Neural cell (in vitro differentiated cells): Measurements from ENCODE around the gene GOLGA8N. TPM values are rescaled to one million over a fixed set of nuclear protein-coding genes. Genes with fewer than 3 reads are reported as not detected.

Source experiments
- H2AFZ ChIP-seq: fragments of 200-600, 300-800 bp; sonication (generic), shearing (Covaris generic); 2 replicates; pipeline ENCODE4 v1.6.0; 2014; ENCODE audit warnings: low read depth, mild to moderate bottlenecking, antibody characterized with exemption, low read length, moderate library complexity
- H3F3A ChIP-seq: fragments of 200-600 bp; shearing (Covaris generic); 2 replicates; pipeline ENCODE4 v1.6.1; 2016; ENCODE audit warnings: mild to moderate bottlenecking, moderate library complexity, mixed read lengths, antibody characterized with exemption, low read length; ENCODE audit not compliant: insufficient read depth, poor library complexity, severe bottlenecking
- H3K27ac ChIP-seq: fragments of 200-600, 300-800 bp; sonication (generic), shearing (Covaris generic); 2 replicates; pipeline ENCODE4 v1.5.1; 2014; ENCODE audit warnings: mild to moderate bottlenecking, low read length, moderate library complexity
- H3K27me3 ChIP-seq: fragments of 300-800, 200-600 bp; sonication (generic), shearing (Covaris generic); 2 replicates; pipeline ENCODE4 v1.6.0; 2014; ENCODE audit warnings: mild to moderate bottlenecking, low read depth, low read length, moderate library complexity; ENCODE audit not compliant: insufficient read depth
- H3K36me3 ChIP-seq: fragments of 300-800, 200-600 bp; sonication (generic), shearing (Covaris generic); 2 replicates; pipeline ENCODE4 v1.5.1; 2014; ENCODE audit warnings: mild to moderate bottlenecking, antibody characterized with exemption, low read length, moderate library complexity; ENCODE audit not compliant: insufficient read depth
- H3K4me2 ChIP-seq: fragments of 300-800, 200-600 bp; sonication (generic), shearing (Covaris generic); 2 replicates; pipeline ENCODE4 v1.6.0; 2014; ENCODE audit warnings: mild to moderate bottlenecking, low read length
- H3K4me3 ChIP-seq: fragments of 300-800, 200-600 bp; sonication (generic), shearing (Covaris generic); 2 replicates; pipeline ENCODE4 v1.5.1; 2014; ENCODE audit warnings: mild to moderate bottlenecking, low read length, moderate library complexity
- H3K79me2 ChIP-seq: fragments of 200-600 bp; shearing (Covaris generic); replicated peaks from 2 replicates; pipeline ENCODE4 v1.6.0; 2014; ENCODE audit warnings: mild to moderate bottlenecking, low read length, moderate library complexity; ENCODE audit not compliant: insufficient read depth
- H3K9ac ChIP-seq: fragments of 300-800, 200-600 bp; sonication (generic), shearing (Covaris generic); 2 replicates; pipeline ENCODE4 v1.6.1; 2016; ENCODE audit warnings: mild to moderate bottlenecking, low read length, mixed read lengths
- H3K9me2 ChIP-seq: fragments of 200-600 bp; shearing (Covaris generic); 2 replicates; pipeline ENCODE4 v1.6.1; 2016; ENCODE audit warnings: mild to moderate bottlenecking, low read length, mixed read lengths; ENCODE audit not compliant: insufficient read depth
- H3K9me3 ChIP-seq: fragments of 200-600, 300-800 bp; sonication (generic), shearing (Covaris generic); 2 replicates; pipeline ENCODE4 v1.6.1; 2016; ENCODE audit warnings: mild to moderate bottlenecking, mixed run types, low read length, moderate library complexity, mixed read lengths
- H4K20me1 ChIP-seq: fragments of 200-600 bp; shearing (Covaris generic); 2 replicates; pipeline ENCODE4 v1.6.1; 2016; ENCODE audit warnings: mild to moderate bottlenecking, mixed run types; ENCODE audit not compliant: insufficient read depth
- CTCF ChIP-seq: fragments of 450-650 bp; IDR thresholded peaks from 2 replicates; pipeline ENCODE4 v1.5.1; 2014; ENCODE audit warnings: antibody characterized with exemption, mild to moderate bottlenecking, moderate library complexity; ENCODE audit not compliant: poor library complexity, severe bottlenecking
- EP300 ChIP-seq: fragments of 450-650 bp; conservative IDR thresholded peaks from 2 replicates; pipeline ENCODE4 v1.6.1; 2014; ENCODE audit warnings: antibody characterized with exemption, mild to moderate bottlenecking, moderate library complexity; ENCODE audit not compliant: poor library complexity, severe bottlenecking
- EZH2 ChIP-seq: fragments of 200-600, 300-800 bp; shearing (Covaris generic), sonication (generic); IDR thresholded peaks from 2 replicates; pipeline ENCODE4 v1.6.1; 2014; ENCODE audit warnings: antibody characterized with exemption, low read length, borderline replicate concordance, mild to moderate bottlenecking; ENCODE audit not compliant: insufficient read depth, poor library complexity, severe bottlenecking
- MXI1 ChIP-seq: fragments of 450-650 bp; conservative IDR thresholded peaks from 2 replicates; pipeline ENCODE4 v1.6.1; 2014; ENCODE audit warnings: antibody characterized with exemption, mild to moderate bottlenecking; ENCODE audit not compliant: poor library complexity, severe bottlenecking
- POLR2AphosphoS5 ChIP-seq: IDR thresholded peaks from 2 replicates; pipeline ENCODE4 v1.6.1; 2012
- RAD21 ChIP-seq: fragments of 450-650 bp; conservative IDR thresholded peaks from 2 replicates; pipeline ENCODE4 v1.6.1; 2014; ENCODE audit warnings: antibody characterized with exemption, mild to moderate bottlenecking, moderate library complexity
- REST ChIP-seq: IDR thresholded peaks from 2 replicates; pipeline ENCODE4 v1.6.1; 2012; ENCODE audit warnings: borderline replicate concordance
- SMC3 ChIP-seq: fragments of 450-650 bp; conservative IDR thresholded peaks from 2 replicates; pipeline ENCODE4 v1.6.1; 2014; ENCODE audit warnings: antibody characterized with exemption, mild to moderate bottlenecking, moderate library complexity; ENCODE audit not compliant: poor library complexity
- TAF1 ChIP-seq: IDR thresholded peaks from 2 replicates; pipeline ENCODE4 v1.6.1; 2012; ENCODE audit warnings: low read depth
- polyA plus RNA-seq: library from polyadenylated mRNA; depleted of rRNA; stranded (reverse); fragments of >200 nt; gene quantifications from 2 replicates; pipeline ENCODE4 v1.2.3, GENCODE V29; 2014

The GOLGA8N gene
- polyA plus RNA-seq, 1 donor from 2014 or later: 0.61 TPM

- Histone ChIP-seq H3K36me3 (no peaks in the 10 kb centered on the region), H3K4me2 (no peak overlapping the region), H3K9me3 (no peaks in the 10 kb centered on the region), H3K9ac (no peak overlapping the region), H3K9me2 (no peaks in the 10 kb centered on the region), H4K20me1 (no peaks in the 10 kb centered on the region), H3F3A (no peaks in the 10 kb centered on the region), H2AFZ (no peak overlapping the region), H3K4me3 (peak overlapping the region; percentile 61), H3K79me2 (no peaks in the 10 kb centered on the region), H3K27me3 (no peaks in the 10 kb centered on the region), H3K27ac (no peak overlapping the region)
- TF ChIP-seq REST: no peak
- no peak for TF ChIP-seq EP300
- TF ChIP-seq CTCF: no peak
- TF ChIP-seq RAD21: no peak
- no peak for TF ChIP-seq POLR2AphosphoS5
- no peak for TF ChIP-seq TAF1
- TF ChIP-seq EZH2: no peak
- no peak for TF ChIP-seq SMC3
- no peak for TF ChIP-seq MXI1
Observed at GRCh38 chr15:32642667-32643435, 49.6 kb downstream of the GOLGA8N start.

- no peaks in the 10 kb centered on the region for H3K9me3 ChIP-seq
- no peak overlapping the region for H3K27ac ChIP-seq
- no peak overlapping the region for H3K4me2 ChIP-seq
- H3K36me3 ChIP-seq: no peaks in the 10 kb centered on the region
- H3K27me3 ChIP-seq: no peaks in the 10 kb centered on the region
- H3K4me3 ChIP-seq: no peak overlapping the region
- H4K20me1 ChIP-seq: no peaks in the 10 kb centered on the region
- no peak overlapping the region for H3K9ac ChIP-seq
- no peaks in the 10 kb centered on the region for H3K9me2 ChIP-seq
- H3F3A ChIP-seq: no peaks in the 10 kb centered on the region
- no peak overlapping the region for H2AFZ ChIP-seq
- no peak for TF ChIP-seq TAF1
- no peak for TF ChIP-seq EP300
- no peak for TF ChIP-seq REST
- no peak for TF ChIP-seq EZH2
- no peak for TF ChIP-seq MXI1
- no peak for TF ChIP-seq SMC3
- TF ChIP-seq RAD21: no peak
- no peak for TF ChIP-seq POLR2AphosphoS5
- TF ChIP-seq CTCF: no peak
- no peaks in the 10 kb centered on the region for H3K79me2 ChIP-seq
Observed at GRCh38 chr15:32643907-32644445, 50.7 kb downstream of the GOLGA8N start.
